LNCaP clone FGC (cell line): ENCODE measurements around the gene ABHD16A.

Experiments used
- DNase-seq: peaks from one replicate; pipeline ENCODE4 v3.0.0-alpha.2; 2011; ENCODE audit warnings: low read depth
- H3K4me3 ChIP-seq: 2 replicates; pipeline ENCODE4 v1.5.1; 2011; ENCODE audit warnings: mild to moderate bottlenecking, low read depth, low read length, control low read depth
- CTCF ChIP-seq: IDR thresholded peaks from 2 replicates; pipeline ENCODE4 v1.5.1; 2012; ENCODE audit warnings: mild to moderate bottlenecking; ENCODE audit not compliant: control insufficient read depth, insufficient read depth; ENCODE audit errors: extremely low read depth

ABHD16A gene

GRCh38 chr6:31705931-31706330, 2.8 kb upstream of the ABHD16A start:
- no peak for DNase-seq
- TF ChIP-seq CTCF, result no peak
- no peak overlapping the region for H3K4me3 ChIP-seq

GRCh38 chr6:31702405-31702818, 712 bp downstream of the ABHD16A start:
- no peak for DNase-seq
- peak overlapping the region; percentile 92 for H3K4me3 ChIP-seq
- TF ChIP-seq CTCF, result no peak

DNA sequence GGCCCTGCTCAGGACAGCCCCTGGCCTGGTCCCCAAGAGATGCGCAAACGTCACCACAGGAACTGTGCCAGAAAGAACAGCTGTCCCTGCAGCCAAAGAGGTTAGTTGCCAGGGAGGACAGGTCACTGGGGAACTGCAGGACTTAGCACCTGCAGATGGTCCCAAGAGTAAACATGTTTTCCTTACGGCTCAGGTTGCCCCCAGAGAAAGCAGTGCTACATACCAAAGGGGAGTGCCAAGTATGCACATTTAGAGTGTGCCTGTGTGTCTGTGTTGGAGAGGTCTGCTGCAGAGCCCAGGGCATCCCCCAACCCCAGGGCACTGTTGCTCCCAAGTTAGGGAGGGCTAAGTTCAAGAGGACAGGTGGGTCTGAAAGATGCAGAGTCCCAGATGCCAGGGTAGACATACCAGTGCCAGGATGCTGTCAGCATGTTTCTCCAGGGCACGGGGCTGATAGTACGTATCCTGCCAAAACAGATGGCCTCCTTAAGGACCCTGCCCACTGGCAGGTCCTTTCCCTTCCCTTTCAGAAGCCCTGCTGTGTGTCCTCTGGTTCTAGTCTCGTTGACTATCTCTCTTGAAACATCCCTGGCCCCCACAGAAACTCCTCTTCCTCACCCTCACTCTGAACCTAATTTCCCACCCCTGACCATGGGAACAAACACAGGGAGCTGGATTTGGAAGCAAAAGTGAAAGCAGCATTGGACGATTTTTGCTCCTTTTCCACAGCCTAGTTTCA, 1.3 kb downstream of the ABHD16A start:
- TF ChIP-seq CTCF, result no peak
- peak overlapping the region; percentile 92 for H3K4me3 ChIP-seq
- DNase-seq, result no peak

DNA sequence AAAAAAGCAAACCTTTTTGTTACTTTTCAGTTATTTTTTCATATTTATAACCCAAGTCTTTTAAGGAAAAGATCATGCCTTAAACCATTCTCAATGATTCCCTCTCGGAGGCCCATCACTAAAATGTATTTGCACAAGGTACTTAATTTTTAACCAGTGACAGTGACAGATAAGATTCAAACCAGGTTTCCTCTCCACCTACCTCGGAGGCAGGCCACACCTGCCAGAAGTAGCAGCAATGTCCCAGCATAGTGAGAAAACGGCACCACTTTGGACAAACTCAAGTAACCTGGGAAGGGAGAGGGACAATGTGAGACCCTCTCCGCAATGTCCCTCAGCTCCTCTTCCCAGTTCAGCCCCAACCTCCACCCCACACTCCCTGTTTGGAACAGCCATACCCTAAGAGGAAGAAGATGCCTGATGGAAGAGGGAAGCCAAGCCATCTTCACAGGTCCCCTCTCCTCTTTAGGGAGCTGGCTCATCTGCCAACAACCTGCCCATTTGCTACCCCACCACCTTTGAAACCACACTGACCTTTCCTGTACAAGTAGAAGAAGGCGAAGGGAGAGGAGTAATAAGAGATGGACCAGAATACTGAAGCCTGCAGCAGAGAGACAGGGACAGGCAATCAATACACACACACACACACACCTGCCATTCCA, 2.3 kb downstream of the ABHD16A start:
- DNase-seq, result no peak
- H3K4me3 ChIP-seq, result no peak overlapping the region
- no peak for TF ChIP-seq CTCF

DNA sequence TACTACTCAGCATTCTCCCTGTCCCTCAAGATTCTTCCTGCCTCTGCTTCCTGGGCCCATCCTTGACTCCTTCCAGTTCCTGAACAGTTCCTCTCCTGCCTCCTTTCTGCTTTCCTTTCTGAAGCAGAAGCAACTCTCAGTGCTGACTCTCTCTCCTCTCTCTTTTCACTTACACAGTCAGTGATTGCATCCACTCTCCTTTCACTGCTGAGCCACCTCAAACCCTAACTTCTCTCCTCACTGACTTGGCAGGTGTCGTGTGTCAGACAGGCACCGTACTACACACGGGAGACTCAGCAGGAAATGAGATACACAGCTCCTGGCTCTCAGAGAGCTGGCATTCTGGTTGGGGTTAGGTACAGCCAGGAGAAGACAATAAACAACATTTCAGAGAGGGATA, 5.6 kb downstream of the ABHD16A start:
- no peak for TF ChIP-seq CTCF
- no peak overlapping the region for H3K4me3 ChIP-seq
- DNase-seq, result no peak

GRCh38 chr6:31693535-31693934, 9.6 kb downstream of the ABHD16A start:
- no peak for TF ChIP-seq CTCF
- H3K4me3 ChIP-seq, result no peak overlapping the region
- DNase-seq, result no peak

DNA sequence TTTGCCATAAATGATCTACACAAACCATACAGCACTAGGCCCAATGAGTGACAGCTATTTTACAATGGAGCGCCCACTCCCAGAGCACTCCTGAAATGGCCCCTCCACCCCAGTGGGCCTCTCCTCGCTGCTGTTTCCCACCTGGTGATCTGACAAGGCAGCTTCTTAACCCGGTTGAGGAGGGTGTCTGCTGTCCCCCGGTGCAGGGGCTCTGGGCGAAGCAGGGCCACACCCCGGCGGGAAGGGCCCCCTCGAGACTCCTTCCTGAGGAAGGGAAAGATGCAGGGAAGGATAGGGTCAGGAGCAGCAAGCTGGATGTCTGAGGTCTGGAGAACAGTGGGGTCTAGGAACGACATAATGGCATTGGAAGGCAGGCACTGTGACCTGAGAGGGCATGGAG, 10.2 kb downstream of the ABHD16A start:
- DNase-seq, result no peak
- no peak for TF ChIP-seq CTCF
- H3K4me3 ChIP-seq, result no peak overlapping the region
